B cell (primary cell): ENCODE measurements around the gene FAM174C. TPM values are rescaled to one million over a fixed set of nuclear protein-coding genes. Genes with fewer than 3 reads are reported as not detected.
A peak's percentile ranks its signal among the peaks of the same experiment; 100 is the strongest.

Experiments
- ATAC-seq: fragments of 200-7000 bp; cut with Tn5 transposase; one replicate; pipeline ENCODE4 v1.10.0; 2021; ENCODE audit warnings: low read depth, mild to moderate bottlenecking, moderate number of reproducible peaks, moderate library complexity
- CTCF ChIA-PET: fragments of 350-600 bp; sonication (Branson Sonifier 250); formaldehyde crosslinking; loops from one replicate; lab custom pipeline; 2021; ENCODE audit warnings: antibody characterized with exemption, inconsistent platforms; lab: Charles Lee
- POLR2A ChIA-PET: fragments of 350-600 bp; sonication (Branson Sonifier 250); formaldehyde crosslinking; loops from one replicate; lab custom pipeline; 2021; ENCODE audit warnings: antibody characterized with exemption; lab: Charles Lee
- DNase-seq: peaks from one replicate; pipeline ENCODE4 v3.0.0; 2013
- H2AFZ ChIP-seq: 2 replicates; pipeline ENCODE4 v1.6.1; 2012; ENCODE audit warnings: mild to moderate bottlenecking, low read depth, low read length; ENCODE audit not compliant: insufficient read depth, poor library complexity, severe bottlenecking
- H3K27ac ChIP-seq, 2 donors: 1 replicate in 1 of 2; 2 replicates in 1 of 2; pipeline ENCODE4 v1.5.1; 2012 to 2013; ENCODE audit warnings: low read length in 2 of 2, mild to moderate bottlenecking in 2 of 2, moderate library complexity in 1 of 2
- H3K27me3 ChIP-seq, 4 experiments: fragments of 200-600 bp in 1 of 4; sonication (generic) in 1 of 4; replicated peaks in 1 of 4; 1 replicate in 2 of 4; 2 replicates in 2 of 4; pipeline versions ENCODE4 v1.6.1 to v1.7.0; 2013 to 2016; ENCODE audit warnings: low read length in 3 of 4, mild to moderate bottlenecking in 2 of 4, mixed read lengths in 1 of 4, moderate library complexity in 1 of 4; ENCODE audit not compliant: insufficient read depth in 4 of 4, control insufficient read depth in 3 of 4; ENCODE audit errors: control extremely low read depth in 1 of 4
- H3K36me3 ChIP-seq, 2 experiments: replicated peaks in 1 of 2; 1 replicate in 1 of 2; 2 replicates in 1 of 2; pipeline versions ENCODE4 v1.6.1 to v1.7.1; 2013; ENCODE audit warnings: low read length in 1 of 2; ENCODE audit not compliant: insufficient read depth in 2 of 2, control insufficient read depth in 1 of 2; ENCODE audit errors: control extremely low read depth in 1 of 2, extremely low read depth in 1 of 2
- H3K4me1 ChIP-seq, 2 donors: fragments of 200-600 bp in 1 of 2; sonication (generic) in 1 of 2; 1 replicate in 1 of 2; 2 replicates in 1 of 2; pipeline versions ENCODE4 v1.5.1 to v1.6.1; 2013 to 2017; ENCODE audit warnings: low read length in 2 of 2; ENCODE audit not compliant: control insufficient read depth in 2 of 2, insufficient read depth in 2 of 2
- H3K4me2 ChIP-seq: replicated peaks from 2 replicates; pipeline ENCODE3; 2012; ENCODE audit warnings: mild to moderate bottlenecking, low read depth, low read length; ENCODE audit not compliant: poor library complexity, severe bottlenecking
- H3K4me3 ChIP-seq, 5 experiments: fragments of 200-600 bp in 1 of 5; sonication (generic) in 1 of 5; 1 replicate in 3 of 5; 2 replicates in 2 of 5; pipeline versions ENCODE4 v1.5.1 to v1.7.0; 2011 to 2016; ENCODE audit warnings: low read length in 4 of 5, mild to moderate bottlenecking in 4 of 5, low read depth in 2 of 5, control low read depth in 1 of 5, moderate library complexity in 1 of 5; ENCODE audit not compliant: insufficient read depth in 1 of 5; ENCODE audit errors: control extremely low read depth in 1 of 5, extremely low read depth in 1 of 5
- H3K79me2 ChIP-seq: fragments of 200-600 bp; sonication (generic); one replicate; pipeline ENCODE4 v1.6.0; 2016; ENCODE audit warnings: low read length; ENCODE audit not compliant: control insufficient read depth, insufficient read depth
- H3K9ac ChIP-seq: fragments of 200-600 bp; sonication (generic); 2 replicates; pipeline ENCODE4 v1.6.1; 2017; ENCODE audit warnings: mild to moderate bottlenecking, low read length, moderate library complexity
- H3K9me3 ChIP-seq, 3 donors: one replicate each; pipeline versions ENCODE4 v1.6.1 to v1.7.1; 2013; ENCODE audit warnings: low read length in 2 of 3; ENCODE audit not compliant: control insufficient read depth in 2 of 3, insufficient read depth in 1 of 3; ENCODE audit errors: control extremely low read depth in 1 of 3
- H4K20me1 ChIP-seq: 2 replicates; pipeline ENCODE4 v1.6.0; 2012; ENCODE audit warnings: mild to moderate bottlenecking, low read length; ENCODE audit not compliant: insufficient read depth, control insufficient read depth, poor library complexity, severe bottlenecking
- H3K27ac Mint-ChIP-seq: one replicate; pipeline ENCODE4 v1.8.0; 2021; ENCODE audit warnings: mixed read lengths
- H3K27me3 Mint-ChIP-seq: one replicate; pipeline ENCODE4 v1.8.0; 2021; ENCODE audit warnings: mixed read lengths
- H3K4me1 Mint-ChIP-seq: one replicate; pipeline ENCODE4 v1.8.0; 2021; ENCODE audit warnings: mixed read lengths
- H3K4me3 Mint-ChIP-seq: one replicate; pipeline ENCODE4 v1.8.0; 2021; ENCODE audit warnings: mixed read lengths
- H3K9me3 Mint-ChIP-seq: one replicate; pipeline ENCODE4 v1.8.0; 2022; ENCODE audit warnings: mixed read lengths; ENCODE audit not compliant: insufficient read depth
- CTCF ChIP-seq: fragments of 200-600 bp; IDR thresholded peaks from one replicate; pipeline ENCODE4 v1.8.0; 2022; ENCODE audit warnings: antibody characterized with exemption, mild to moderate bottlenecking
- EZH2 ChIP-seq: IDR thresholded peaks from 2 replicates; pipeline ENCODE4 v1.6.1; 2012; ENCODE audit warnings: borderline replicate concordance, low read depth, mild to moderate bottlenecking, moderate library complexity, low read length; ENCODE audit not compliant: insufficient read depth, poor library complexity, severe bottlenecking
- WGBS: methylation state at CpG from one replicate; pipeline ENCODE4 v1.1.5; 2013; ENCODE audit warnings: missing lambda C conversion rate; ENCODE audit not compliant: insufficient coverage; 5-methylcytosine and 5-hydroxymethylcytosine counted together
- intact Hi-C: fragments of 100-400 bp; cut with micrococcal nuclease; formaldehyde crosslinking; loops from one replicate; pipeline ENCODE4 v1.10.0; 2022
- polyA plus RNA-seq: library from polyadenylated mRNA; depleted of rRNA; stranded (reverse); fragments of >200 nt; gene quantifications from 2 replicates; pipeline ENCODE4 v1.2.3, GENCODE V29; 2012
- total RNA-seq, 2 donors: library from RNA; stranded (reverse); fragments of 120-200 nt in 1 of 2; gene quantifications; 1 replicate in 1 of 2; 2 replicates in 1 of 2; pipeline versions ENCODE4 v1.2.3 to v1.2.4, GENCODE V29; 2013 to 2022

Gene FAM174C
- total and polyA plus RNA-seq, 2 donors (not counting 1 experiment from before 2014, with no cell fraction given), result 41.1 to 70.6 TPM

- Histone ChIP-seq H3K79me2 (no peaks in the 10 kb centered on the region), H3K9me3 (no peaks in the 10 kb centered on the region), H3K36me3 (no peaks in the 10 kb centered on the region), H3K27me3 (peaks cover 0 to 18% (median 7%) of the 10 kb centered on the region in 4 experiments), H3K4me2 (no peak overlapping the region), H3K4me3 (no peak overlapping the region), H3K4me1 (peaks cover 8% of the 10 kb centered on the region in 2 donors), H4K20me1 (no peaks in the 10 kb centered on the region), H2AFZ (no peak overlapping the region), H3K27ac (no peak overlapping the region), H3K9ac (no peak overlapping the region)
- no peak for ATAC-seq
- Mint-ChIP-seq H3K9me3 (no peaks in the 10 kb centered on the region), H3K27me3 (peaks cover under 1% of the 10 kb centered on the region), H3K27ac (no peak overlapping the region), H3K4me1 (peaks cover under 1% of the 10 kb centered on the region), H3K4me3 (no peak overlapping the region)
- CTCF ChIA-PET, result no interaction called here
- TF ChIP-seq CTCF (no peak), EZH2 (no peak)
- POLR2A ChIA-PET, result interaction anchor here (0.7 kb wide), 1 partner anchor 385 kb away, joined by 6 read pairs; no protein-coding TSS in a partner anchor
- WGBS, result 93% methylated on average over 24 of the region's 24 CpGs
- no peak for DNase-seq
- intact Hi-C loops, result no loop called here
These were observed 42.1 kb upstream of the FAM174C start for GRCh38 chr19:1233115-1233667.

GRCh38 chr19:1234051-1234954 lies 41.0 kb upstream of the FAM174C start:
- 89% methylated on average over 45 of the region's 45 CpGs for whole genome bisulfite sequencing
- H2AFZ ChIP-seq, result no peak overlapping the region
- Mint-ChIP-seq H3K4me1 (peaks cover 12% of the 10 kb centered on the region), H3K27me3 (peaks cover 8% of the 10 kb centered on the region), H3K27ac (peak overlapping the region; percentile 26), H3K4me3 (no peak overlapping the region), H3K9me3 (no peaks in the 10 kb centered on the region)
- H3K79me2 ChIP-seq, result no peaks in the 10 kb centered on the region
- no peaks in the 10 kb centered on the region for H3K36me3 ChIP-seq
- TF ChIP-seq EZH2 (no peak), CTCF (no peak)
- CTCF ChIA-PET, result no interaction called here
- no peaks in the 10 kb centered on the region for H4K20me1 ChIP-seq
- DNase-seq (no peak), ATAC-seq (no peak)
- peaks cover 12 to 15% of the 10 kb centered on the region in 2 donors for H3K4me1 ChIP-seq
- peaks cover 0 to 21% (median 7%) of the 10 kb centered on the region in 4 experiments for H3K27me3 ChIP-seq
- POLR2A ChIA-PET, result no interaction called here
- intact Hi-C loops, result no loop called here
- no peak overlapping the region for H3K27ac ChIP-seq
- H3K4me2 ChIP-seq, result no peak overlapping the region
- H3K9me3 ChIP-seq, result no peaks in the 10 kb centered on the region
- no peak overlapping the region for H3K4me3 ChIP-seq
- H3K9ac ChIP-seq, result no peak overlapping the region
